ENCODE results near the gene SLC24A1. TPM values are rescaled to one million over a fixed set of nuclear protein-coding genes. Genes with fewer than 3 reads are reported as not detected.
A peak's percentile ranks its signal among the peaks of the same experiment; 100 is the strongest.

SLC24A1 gene
- polyA plus RNA-seq, 3 donors: 0.80 to 1.7 (median 0.83) TPM

- intact Hi-C loops (cut with micrococcal nuclease): loop anchor here in 1 of 2 donors (5.0 to 10.0 kb wide), 2 partner anchors 219 to 556 kb away; no protein-coding TSS in a partner anchor
- Histone ChIP-seq H3K79me2 (ENCODE audit: insufficient read depth, low read length) (no peaks in the 10 kb centered on the region), H3K36me3 (replicated peaks in 1 of 2; ENCODE audit: control insufficient read depth in 1 of 2, insufficient read depth in 2 of 2, low read length in 2 of 2) (peaks cover 0 to 4% of the 10 kb centered on the region in 2 donors), H3K4me1 (ENCODE audit: control insufficient read depth in 1 of 2, insufficient read depth in 2 of 2, low read length in 2 of 2) (peaks cover 0 to 6% of the 10 kb centered on the region in 2 donors), H4K20me1 (ENCODE audit: insufficient read depth, low read length) (no peaks in the 10 kb centered on the region), H3K27me3 (ENCODE audit: control insufficient read depth in 2 of 2, insufficient read depth in 2 of 2, low read length in 2 of 2) (no peaks in the 10 kb centered on the region), H3K27ac (ENCODE audit: low read depth in 1 of 2, low read length in 2 of 2) (no peak overlapping the region), H3K4me3 (replicated peaks in 1 of 3; ENCODE audit: low read depth in 2 of 3, low read length in 3 of 3) (no peak overlapping the region), H2AFZ (ENCODE audit: insufficient read depth, low read depth, low read length, poor library complexity, severe bottlenecking) (no peak overlapping the region), H3K9me3 (replicated peaks in 1 of 2; ENCODE audit: control insufficient read depth in 1 of 2, insufficient read depth in 1 of 2, low read length in 2 of 2) (no peaks in the 10 kb centered on the region), H3K9ac (ENCODE audit: insufficient read depth, low read length, poor library complexity, severe bottlenecking) (no peak overlapping the region), H3K4me2 (replicated peaks; ENCODE audit: extremely low read depth, low read length, poor library complexity, severe bottlenecking) (peak overlapping the region; percentile 25)
- whole genome bisulfite sequencing (ENCODE audit: insufficient coverage): no CpG with 5 or more reads among the region's 3 CpGs
- H3K4me3 Mint-ChIP-seq: peak overlapping the region in 1 of 2 donors; percentile 76
- peak; percentile 87 for TF ChIP-seq CTCF (IDR thresholded peaks at IDR 0.05)
- H3K27me3 Mint-ChIP-seq (ENCODE audit: low read depth in 3 of 3): peaks cover 0 to under 1% (median 0%) of the 10 kb centered on the region in 3 donors
- peaks cover 0 to 2% of the 10 kb centered on the region in 2 donors for H3K36me3 Mint-ChIP-seq
- peaks cover 11% of the 10 kb centered on the region for H3K4me1 Mint-ChIP-seq
- H3K9me3 Mint-ChIP-seq: no peaks in the 10 kb centered on the region
- DNase-seq: peak; percentile 48 to 63 (median 50)
- peak overlapping the region in 1 of 7 donors; percentile 9 for H3K27ac Mint-ChIP-seq
Measured at GRCh38 chr15:65638681-65639089, 16.9 kb downstream of the SLC24A1 start.

GRCh38 chr15:65639509-65639908 is 17.8 kb downstream of the SLC24A1 start:
- Histone ChIP-seq H3K36me3 (replicated peaks in 1 of 2; ENCODE audit: control insufficient read depth in 1 of 2, insufficient read depth in 2 of 2, low read length in 2 of 2) (peaks cover 0 to 4% of the 10 kb centered on the region in 2 donors), H4K20me1 (ENCODE audit: insufficient read depth, low read length) (no peaks in the 10 kb centered on the region), H3K79me2 (ENCODE audit: insufficient read depth, low read length) (no peaks in the 10 kb centered on the region), H3K4me1 (ENCODE audit: control insufficient read depth in 1 of 2, insufficient read depth in 2 of 2, low read length in 2 of 2) (peaks cover 0 to 6% of the 10 kb centered on the region in 2 donors), H2AFZ (ENCODE audit: insufficient read depth, low read depth, low read length, poor library complexity, severe bottlenecking) (no peak overlapping the region), H3K9me3 (replicated peaks in 1 of 2; ENCODE audit: control insufficient read depth in 1 of 2, insufficient read depth in 1 of 2, low read length in 2 of 2) (no peaks in the 10 kb centered on the region), H3K27me3 (ENCODE audit: control insufficient read depth in 2 of 2, insufficient read depth in 2 of 2, low read length in 2 of 2) (no peaks in the 10 kb centered on the region), H3K4me3 (replicated peaks in 1 of 3; ENCODE audit: low read depth in 2 of 3, low read length in 3 of 3) (no peak overlapping the region), H3K27ac (ENCODE audit: low read depth in 1 of 2, low read length in 2 of 2) (no peak overlapping the region), H3K9ac (ENCODE audit: insufficient read depth, low read length, poor library complexity, severe bottlenecking) (no peak overlapping the region), H3K4me2 (replicated peaks; ENCODE audit: extremely low read depth, low read length, poor library complexity, severe bottlenecking) (no peak overlapping the region)
- WGBS (ENCODE audit: insufficient coverage): no CpG with 5 or more reads among the region's 6 CpGs
- no peaks in the 10 kb centered on the region for H3K36me3 Mint-ChIP-seq
- H3K4me1 Mint-ChIP-seq: peaks cover 9% of the 10 kb centered on the region
- H3K27me3 Mint-ChIP-seq (ENCODE audit: low read depth in 3 of 3): no peaks in the 10 kb centered on the region
- no peak for TF ChIP-seq CTCF (IDR thresholded peaks at IDR 0.05)
- intact Hi-C loops (cut with micrococcal nuclease): loop anchor here in 1 of 2 donors (5.0 to 10.0 kb wide), 2 partner anchors 218 to 555 kb away; no protein-coding TSS in a partner anchor
- H3K9me3 Mint-ChIP-seq: no peaks in the 10 kb centered on the region
- no peak overlapping the region for H3K4me3 Mint-ChIP-seq
- no peak overlapping the region for H3K27ac Mint-ChIP-seq
- DNase-seq: no peak
